Smooth muscle cell (in vitro differentiated cells): Measurements from ENCODE around the gene TOPAZ1. TPM values are rescaled to one million over a fixed set of nuclear protein-coding genes. Genes with fewer than 3 reads are reported as not detected.
A peak's percentile ranks its signal among the peaks of the same experiment; 100 is the strongest.

Experiments used
- DNase-seq: peaks from one replicate; lab custom pipeline; 2025; ENCODE audit not compliant: unreplicated experiment; lab: John Stamatoyannopoulos, UW
- H2AFZ ChIP-seq: fragments of 200-600 bp; sonication (generic); 2 replicates; pipeline ENCODE4 v1.6.0; 2016; ENCODE audit warnings: antibody characterized with exemption, low read depth, mild to moderate bottlenecking
- H3F3A ChIP-seq: fragments of 200-600 bp; sonication (generic); 2 replicates; pipeline ENCODE4 v1.6.0; 2017; ENCODE audit warnings: antibody characterized with exemption, low read depth
- H3K27ac ChIP-seq: fragments of 200-600 bp; sonication (generic); 2 replicates; pipeline ENCODE4 v1.5.1; 2016; ENCODE audit warnings: low read depth, mild to moderate bottlenecking
- H3K27me3 ChIP-seq: fragments of 200-600 bp; sonication (generic); 2 replicates; pipeline ENCODE4 v1.6.1; 2016; ENCODE audit warnings: low read depth, mild to moderate bottlenecking
- H3K36me3 ChIP-seq: fragments of 200-600 bp; sonication (generic); 2 replicates; pipeline ENCODE4 v1.5.1; 2016; ENCODE audit warnings: low read depth
- H3K4me1 ChIP-seq: fragments of 200-600 bp; sonication (generic); 2 replicates; pipeline ENCODE4 v1.5.1; 2016; ENCODE audit warnings: low read depth
- H3K4me2 ChIP-seq: fragments of 200-600 bp; sonication (generic); 2 replicates; pipeline ENCODE4 v1.6.0; 2016; ENCODE audit warnings: mild to moderate bottlenecking
- H3K4me3 ChIP-seq: fragments of 200-600 bp; sonication (generic); 2 replicates; pipeline ENCODE4 v1.5.1; 2016; ENCODE audit warnings: mild to moderate bottlenecking
- H3K79me2 ChIP-seq: fragments of 200-600 bp; sonication (generic); 2 replicates; pipeline ENCODE4 v1.6.0; 2016; ENCODE audit warnings: low read depth, mild to moderate bottlenecking
- H3K9ac ChIP-seq: fragments of 200-600 bp; sonication (generic); 2 replicates; pipeline ENCODE4 v1.6.0; 2016; ENCODE audit warnings: low read depth
- H3K9me3 ChIP-seq: fragments of 200-600 bp; sonication (generic); replicated peaks from 2 replicates; pipeline ENCODE4 v1.5.1; 2016; ENCODE audit warnings: low read depth
- H4K20me1 ChIP-seq: fragments of 200-600 bp; sonication (generic); 2 replicates; pipeline ENCODE4 v1.6.0; 2016; ENCODE audit warnings: low read depth
- WGBS: methylation state at CpG from one replicate; pipeline ENCODE4 v1.1.7; 2016; ENCODE audit warnings: low lambda C conversion rate; 5-methylcytosine and 5-hydroxymethylcytosine counted together
- polyA plus RNA-seq: library from polyadenylated mRNA; unstranded; fragments of >200 nt; fragmentation: Nextera tagmentation; extraction: Ambion mirVana; gene quantifications from 2 replicates; pipeline ENCODE4 v1.2.1, GENCODE V29; 2016
- total RNA-seq: library from RNA; depleted of rRNA; stranded (reverse); fragments of >200 nt; gene quantifications from 2 replicates; pipeline ENCODE4 v1.2.3, GENCODE V29; 2014
- TF ChIP-seq, protein P1 (sequence below): fragments of 200-600 bp; sonication (generic); IDR thresholded peaks from 2 replicates; pipeline ENCODE4 v1.5.1; 2017; ENCODE audit warnings: borderline replicate concordance, mild to moderate bottlenecking, antibody characterized with exemption; ENCODE audit not compliant: insufficient read depth, poor library complexity, severe bottlenecking

The TOPAZ1 gene
- total and polyA plus RNA-seq, 2 experiments from 2014 or later = not detected

DNA sequence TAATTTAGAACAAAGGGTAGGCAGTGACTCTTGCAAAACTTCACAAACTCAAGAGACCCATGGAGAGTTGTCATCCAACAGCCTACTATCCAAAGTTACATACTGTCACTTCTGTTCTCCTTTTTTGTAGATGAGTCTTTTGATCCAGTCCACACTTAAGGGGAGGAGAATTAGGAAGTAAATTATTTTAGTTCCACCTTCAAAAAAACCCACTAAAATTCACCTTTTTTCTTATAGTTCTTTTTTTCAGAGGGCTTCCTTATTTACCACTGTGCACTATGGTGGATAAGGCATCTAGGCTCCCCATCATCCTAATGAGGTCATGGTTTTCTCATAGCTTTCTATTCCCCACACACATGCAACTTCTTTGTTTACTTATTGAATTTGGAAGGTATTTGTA, 88.3 kb downstream of the TOPAZ1 start:
- Histone ChIP-seq H3F3A (no peaks in the 10 kb centered on the region), H3K79me2 (no peaks in the 10 kb centered on the region), H3K4me3 (no peak overlapping the region), H3K4me2 (no peak overlapping the region), H3K9me3 (no peaks in the 10 kb centered on the region), H3K4me1 (no peaks in the 10 kb centered on the region), H2AFZ (no peak overlapping the region), H3K9ac (no peak overlapping the region), H3K36me3 (no peaks in the 10 kb centered on the region), H3K27me3 (no peaks in the 10 kb centered on the region), H4K20me1 (no peaks in the 10 kb centered on the region), H3K27ac (no peak overlapping the region)
- no peak for DNase-seq
- TF ChIP-seq, protein P1, sequence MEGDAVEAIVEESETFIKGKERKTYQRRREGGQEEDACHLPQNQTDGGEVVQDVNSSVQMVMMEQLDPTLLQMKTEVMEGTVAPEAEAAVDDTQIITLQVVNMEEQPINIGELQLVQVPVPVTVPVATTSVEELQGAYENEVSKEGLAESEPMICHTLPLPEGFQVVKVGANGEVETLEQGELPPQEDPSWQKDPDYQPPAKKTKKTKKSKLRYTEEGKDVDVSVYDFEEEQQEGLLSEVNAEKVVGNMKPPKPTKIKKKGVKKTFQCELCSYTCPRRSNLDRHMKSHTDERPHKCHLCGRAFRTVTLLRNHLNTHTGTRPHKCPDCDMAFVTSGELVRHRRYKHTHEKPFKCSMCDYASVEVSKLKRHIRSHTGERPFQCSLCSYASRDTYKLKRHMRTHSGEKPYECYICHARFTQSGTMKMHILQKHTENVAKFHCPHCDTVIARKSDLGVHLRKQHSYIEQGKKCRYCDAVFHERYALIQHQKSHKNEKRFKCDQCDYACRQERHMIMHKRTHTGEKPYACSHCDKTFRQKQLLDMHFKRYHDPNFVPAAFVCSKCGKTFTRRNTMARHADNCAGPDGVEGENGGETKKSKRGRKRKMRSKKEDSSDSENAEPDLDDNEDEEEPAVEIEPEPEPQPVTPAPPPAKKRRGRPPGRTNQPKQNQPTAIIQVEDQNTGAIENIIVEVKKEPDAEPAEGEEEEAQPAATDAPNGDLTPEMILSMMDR = no peak

DNA sequence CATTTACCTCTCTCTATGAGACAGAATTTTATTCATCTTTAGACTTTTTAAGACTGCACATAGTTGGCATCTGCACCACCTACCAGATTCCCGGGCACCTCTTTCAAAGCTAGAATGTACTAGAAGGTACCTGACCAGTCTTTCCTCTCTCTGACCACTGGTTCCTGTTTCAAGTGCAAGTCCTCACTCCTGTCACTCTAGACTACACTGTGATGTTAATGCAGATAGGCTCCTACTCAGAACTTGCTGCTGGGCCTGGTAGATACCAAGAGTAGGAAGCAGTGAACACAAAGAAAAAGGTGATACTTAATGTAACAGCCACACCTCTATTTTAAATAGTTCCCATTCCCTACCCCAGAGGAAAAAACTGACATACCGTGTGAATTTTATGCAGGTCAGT, 88.8 kb downstream of the TOPAZ1 start:
- H3K27ac ChIP-seq = no peak overlapping the region
- no peak overlapping the region for H3K9ac ChIP-seq
- no peaks in the 10 kb centered on the region for H3K27me3 ChIP-seq
- H3K4me2 ChIP-seq = no peak overlapping the region
- 89% methylated on average over 2 of the region's 2 CpGs for WGBS
- H3F3A ChIP-seq = no peaks in the 10 kb centered on the region
- no peak overlapping the region for H3K4me3 ChIP-seq
- no peaks in the 10 kb centered on the region for H3K9me3 ChIP-seq
- TF ChIP-seq, protein P1 = no peak
- H2AFZ ChIP-seq = no peak overlapping the region
- no peak for DNase-seq
- no peaks in the 10 kb centered on the region for H4K20me1 ChIP-seq
- no peaks in the 10 kb centered on the region for H3K36me3 ChIP-seq
- H3K79me2 ChIP-seq = no peaks in the 10 kb centered on the region
- no peaks in the 10 kb centered on the region for H3K4me1 ChIP-seq

DNA sequence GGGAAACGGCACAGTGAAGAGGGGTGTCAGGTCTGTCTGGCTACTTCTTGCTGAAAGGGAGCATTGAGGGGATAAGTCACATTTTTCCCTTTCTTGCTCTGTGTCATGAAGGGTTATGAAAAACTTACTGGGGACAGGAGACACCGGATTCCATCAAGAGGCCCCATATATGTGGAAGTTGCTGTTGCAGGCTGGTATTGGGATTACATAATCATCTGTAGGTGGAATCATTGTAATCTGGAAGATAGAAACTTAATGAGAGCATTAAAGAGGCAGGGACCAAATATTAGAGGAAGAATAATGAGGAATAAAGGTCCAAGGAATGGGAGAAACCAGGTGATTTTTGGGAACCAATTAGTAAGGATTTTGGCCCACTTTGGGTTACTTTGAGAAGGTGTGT, 92.6 kb downstream of the TOPAZ1 start:
- Histone ChIP-seq H3K27me3 (no peaks in the 10 kb centered on the region), H3K79me2 (peaks cover 5% of the 10 kb centered on the region), H3K36me3 (no peaks in the 10 kb centered on the region), H3K9ac (no peak overlapping the region), H3F3A (no peaks in the 10 kb centered on the region), H2AFZ (no peak overlapping the region), H4K20me1 (no peaks in the 10 kb centered on the region), H3K4me1 (peaks cover under 1% of the 10 kb centered on the region), H3K4me3 (no peak overlapping the region), H3K27ac (no peak overlapping the region), H3K4me2 (no peak overlapping the region), H3K9me3 (no peaks in the 10 kb centered on the region)
- no peak for DNase-seq
- WGBS = 93% methylated on average over 2 of the region's 2 CpGs
- TF ChIP-seq, protein P1 = no peak

DNA sequence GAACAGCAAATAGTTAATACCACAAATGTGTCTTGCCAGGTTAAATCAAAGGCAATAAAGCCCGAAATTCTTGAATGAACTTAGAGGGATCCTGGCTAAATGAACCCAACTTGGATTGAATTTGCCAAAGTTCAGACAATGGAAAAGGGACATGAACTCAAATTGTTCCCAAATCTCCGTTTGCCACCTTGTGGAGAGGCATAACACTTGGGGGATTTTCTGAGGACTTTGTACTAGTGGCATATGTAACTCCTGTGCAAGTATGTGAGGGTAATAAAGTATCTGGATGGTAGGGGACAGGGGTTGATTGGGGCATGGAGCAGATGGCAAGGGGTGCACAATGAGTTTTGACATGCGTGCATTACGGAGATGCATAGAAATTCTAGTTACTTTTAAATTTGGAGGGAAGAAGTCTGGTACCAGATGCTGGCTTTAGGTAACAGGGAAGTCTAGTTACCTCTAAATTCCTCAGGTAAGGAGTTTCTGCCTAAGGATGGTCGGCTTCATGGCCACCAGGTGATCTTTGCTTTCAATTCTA, 95.6 kb downstream of the TOPAZ1 start:
- Histone ChIP-seq H3F3A (no peaks in the 10 kb centered on the region), H3K79me2 (peaks cover 29% of the 10 kb centered on the region), H3K9me3 (no peaks in the 10 kb centered on the region), H3K36me3 (no peaks in the 10 kb centered on the region), H3K9ac (no peak overlapping the region), H3K27ac (peak overlapping the region; percentile 58), H3K4me2 (peak overlapping the region; percentile 92), H2AFZ (peak overlapping the region; percentile 90), H3K27me3 (no peaks in the 10 kb centered on the region), H4K20me1 (no peaks in the 10 kb centered on the region), H3K4me3 (peak overlapping the region; percentile 71), H3K4me1 (peaks cover 14% of the 10 kb centered on the region)
- no peak for DNase-seq
- 40% methylated on average over 5 of the region's 5 CpGs for WGBS
- TF ChIP-seq, protein P1 = no peak
